Activated naive CD4-positive, alpha-beta T cell treated with Interleukin-2 at 50 U/mL for 16 hours (primary cell): ENCODE measurements around the gene PRKAG1.

ENCODE experiments used
- DNase-seq: peaks from one replicate; pipeline ENCODE4 v3.0.0-alpha.2; 2020

PRKAG1 gene

DNA sequence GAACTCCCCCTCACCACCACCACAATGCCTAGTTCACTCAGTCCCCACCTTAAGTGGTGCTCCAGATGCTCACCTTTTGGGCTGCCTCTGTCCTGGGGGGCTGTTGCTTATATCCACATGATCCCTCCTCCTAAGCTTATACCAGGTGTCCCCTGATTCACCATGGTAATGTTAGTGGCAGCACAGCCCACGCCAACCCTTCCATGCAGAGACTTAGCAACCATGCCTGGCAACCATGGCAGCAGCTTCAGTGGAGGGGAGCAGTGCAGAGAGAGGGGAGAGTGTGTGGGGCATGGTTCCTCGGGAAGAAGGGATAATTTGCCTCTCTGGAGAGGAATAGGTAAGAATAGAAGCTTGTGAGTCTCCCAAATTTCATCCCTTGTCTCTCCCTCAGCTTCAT is 18.2 kb downstream of the PRKAG1 start:
- DNase-seq = no peak

DNA sequence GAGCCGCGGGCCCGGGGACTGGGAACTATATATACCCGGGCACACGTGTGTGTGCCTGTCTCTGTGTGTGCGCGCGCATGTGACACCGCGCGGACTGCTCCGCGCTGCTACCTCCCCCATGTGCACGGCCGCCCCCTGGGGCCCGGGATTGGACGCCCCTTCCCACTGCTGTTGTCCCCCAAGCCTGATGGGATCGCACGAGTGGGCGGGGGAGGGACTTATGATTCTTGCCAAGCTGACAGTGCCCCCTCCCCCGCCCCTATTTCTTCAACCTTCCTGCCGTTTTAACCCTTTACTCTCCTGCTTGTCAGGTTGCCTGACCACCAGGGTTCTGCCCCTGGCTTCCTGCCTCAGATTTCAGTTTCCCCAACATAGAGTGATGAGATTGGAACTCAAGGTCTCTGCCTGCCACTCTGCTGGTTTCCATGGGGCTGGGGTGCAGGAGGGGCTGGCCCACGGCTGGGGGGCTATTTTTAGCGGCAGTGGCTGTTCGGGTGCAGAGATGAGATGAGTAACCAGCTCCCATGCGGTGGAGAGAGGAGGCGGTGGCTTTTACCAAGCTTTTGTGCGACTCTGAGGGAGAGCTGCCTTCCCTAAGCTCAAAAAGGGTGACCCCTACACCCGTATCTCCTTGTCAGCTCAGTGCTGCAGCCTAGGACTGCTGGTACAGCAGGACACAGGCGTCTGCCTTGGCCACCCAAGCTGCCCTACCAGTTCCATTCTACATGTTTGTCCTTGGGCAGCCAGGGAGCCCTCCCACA is 19.0 kb downstream of the PRKAG1 start, which contains the start of gene DDN:
Gene DDN, minus strand, starts transcription at position 5 of the 761 bp plus-strand sequence. CDS start 88 bp downstream, outside the sequence.
- DNase-seq = peak; percentile 54

DNA sequence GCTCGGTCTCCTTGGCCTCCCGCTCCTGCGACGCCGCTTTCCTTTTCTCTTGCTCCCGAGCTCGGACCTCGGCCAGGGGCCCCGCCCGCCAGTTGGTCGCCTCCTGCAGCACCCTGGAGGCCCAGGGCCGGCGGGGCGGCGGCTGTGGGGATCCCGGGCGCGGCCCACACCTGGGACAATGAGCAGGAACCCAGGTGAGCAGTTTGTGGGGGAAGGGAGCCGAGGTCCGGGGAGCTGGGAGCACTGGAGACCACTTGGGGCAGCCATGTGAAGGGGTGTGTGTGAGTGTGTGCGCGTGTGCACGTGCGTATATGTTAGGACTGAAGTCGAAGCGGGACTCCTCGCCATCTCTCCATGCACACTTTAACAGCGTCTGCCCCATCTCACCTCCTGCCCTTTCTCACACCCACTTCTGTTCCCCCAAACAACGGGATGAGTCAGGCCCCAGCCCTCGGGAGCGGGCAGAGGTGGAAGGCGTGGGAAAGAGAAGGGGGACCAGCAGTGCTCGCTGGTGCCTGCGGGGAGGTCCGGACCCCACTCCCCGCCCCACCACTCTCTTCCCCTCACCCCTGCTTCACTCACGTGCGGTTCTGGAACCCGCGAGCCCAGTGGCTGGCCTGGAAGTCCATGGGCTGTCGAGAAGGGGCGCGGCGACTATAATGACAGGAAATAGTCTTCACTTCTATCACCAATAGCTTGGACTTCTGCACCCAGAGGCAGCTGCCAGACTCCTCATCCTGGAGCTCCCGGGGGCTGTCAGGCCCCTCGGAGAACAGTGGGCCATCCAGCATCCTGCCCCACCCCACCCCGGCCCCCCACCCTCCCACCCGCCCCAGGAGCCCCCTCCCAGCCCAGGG is 19.9 kb downstream of the PRKAG1 start:
- DNase-seq = peak; percentile 30

- peak; percentile 40 for DNase-seq
Observed at GRCh38 chr12:48997719-48998496, 20.7 kb downstream of the PRKAG1 start.

DNA sequence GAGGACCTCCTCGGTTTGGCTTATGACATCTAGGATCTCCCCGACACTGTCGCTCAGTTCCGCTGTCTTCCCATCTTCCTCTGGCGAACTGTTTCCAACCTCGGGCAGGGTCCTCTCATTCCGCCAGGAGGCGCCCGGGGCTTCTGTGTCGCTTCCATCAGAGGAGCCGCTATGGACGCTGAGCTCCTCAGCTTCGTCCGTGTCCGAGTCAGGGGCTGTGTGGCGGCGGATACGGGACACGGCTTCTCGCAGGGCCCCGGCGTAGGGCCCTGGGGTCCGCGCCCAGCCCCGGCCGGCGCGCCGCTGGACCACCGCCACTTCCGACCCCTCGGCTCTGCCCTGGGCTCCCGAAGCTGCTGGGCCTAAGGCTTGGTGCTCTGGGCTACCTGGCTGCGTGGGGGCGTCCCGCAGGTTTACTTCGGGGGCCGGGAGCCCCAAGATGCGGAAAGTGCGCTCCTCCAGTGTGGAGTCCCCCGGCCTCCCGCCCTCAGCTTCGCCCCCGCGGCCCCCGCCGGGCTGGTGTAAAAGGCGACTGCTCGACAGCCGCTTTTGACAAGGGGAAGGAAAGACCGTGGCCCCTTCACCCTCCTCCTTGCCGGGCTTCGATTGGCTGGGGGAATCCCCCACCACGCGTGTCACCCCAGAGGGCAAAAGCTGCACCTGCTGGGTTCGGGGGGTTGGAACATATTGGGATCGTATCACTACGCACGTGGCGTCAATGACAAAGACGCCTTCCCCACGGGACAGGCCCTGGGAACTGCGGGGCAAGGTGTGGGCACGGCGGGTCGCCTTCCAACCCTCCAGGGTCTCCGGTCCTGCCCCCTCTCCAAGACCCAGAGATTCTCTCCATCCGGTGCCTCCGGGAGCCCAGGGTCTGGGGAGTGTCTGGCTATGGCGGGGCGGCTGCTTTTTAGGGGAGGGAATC is 21.5 kb downstream of the PRKAG1 start:
- peak; percentile 73 for DNase-seq

DNA sequence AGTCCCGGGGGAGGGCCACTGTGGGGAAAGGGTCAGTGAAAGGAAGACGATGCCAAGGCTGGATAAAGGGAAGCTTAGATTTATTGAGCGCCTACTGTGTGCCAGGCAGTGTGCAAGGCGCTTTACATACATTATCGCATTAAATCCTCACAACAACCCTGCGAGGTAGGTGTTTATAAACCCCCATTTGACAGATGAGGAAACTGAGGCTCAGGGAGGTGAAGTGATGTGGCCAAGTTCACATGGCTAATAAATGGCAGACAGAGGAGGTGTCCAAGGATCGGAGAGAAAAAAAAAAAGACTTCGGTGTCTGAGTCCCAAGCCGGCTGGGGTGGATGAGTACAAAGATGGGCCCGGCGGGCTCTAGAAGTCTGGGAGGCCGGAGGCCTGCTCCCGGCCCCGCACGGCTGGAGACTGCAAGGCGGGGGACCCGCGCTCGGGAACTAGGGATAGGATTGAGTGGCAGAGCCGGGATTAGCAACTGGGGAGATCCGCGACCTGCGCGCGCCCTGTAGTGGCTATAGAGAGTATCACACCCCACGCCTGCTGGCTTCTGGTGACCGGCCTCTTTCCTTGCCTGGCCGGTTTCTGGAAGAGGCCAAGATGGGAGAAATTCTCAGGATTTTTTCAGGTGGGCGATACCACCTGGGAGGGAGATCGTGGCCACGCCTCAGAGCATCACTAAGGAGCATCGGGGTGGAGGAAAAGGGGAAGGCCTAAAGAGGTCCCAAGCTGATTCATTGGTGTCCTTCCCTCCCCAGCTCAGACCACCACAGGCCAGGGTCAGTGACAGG is 23.3 kb downstream of the PRKAG1 start:
- DNase-seq = peak; percentile 55

DNA sequence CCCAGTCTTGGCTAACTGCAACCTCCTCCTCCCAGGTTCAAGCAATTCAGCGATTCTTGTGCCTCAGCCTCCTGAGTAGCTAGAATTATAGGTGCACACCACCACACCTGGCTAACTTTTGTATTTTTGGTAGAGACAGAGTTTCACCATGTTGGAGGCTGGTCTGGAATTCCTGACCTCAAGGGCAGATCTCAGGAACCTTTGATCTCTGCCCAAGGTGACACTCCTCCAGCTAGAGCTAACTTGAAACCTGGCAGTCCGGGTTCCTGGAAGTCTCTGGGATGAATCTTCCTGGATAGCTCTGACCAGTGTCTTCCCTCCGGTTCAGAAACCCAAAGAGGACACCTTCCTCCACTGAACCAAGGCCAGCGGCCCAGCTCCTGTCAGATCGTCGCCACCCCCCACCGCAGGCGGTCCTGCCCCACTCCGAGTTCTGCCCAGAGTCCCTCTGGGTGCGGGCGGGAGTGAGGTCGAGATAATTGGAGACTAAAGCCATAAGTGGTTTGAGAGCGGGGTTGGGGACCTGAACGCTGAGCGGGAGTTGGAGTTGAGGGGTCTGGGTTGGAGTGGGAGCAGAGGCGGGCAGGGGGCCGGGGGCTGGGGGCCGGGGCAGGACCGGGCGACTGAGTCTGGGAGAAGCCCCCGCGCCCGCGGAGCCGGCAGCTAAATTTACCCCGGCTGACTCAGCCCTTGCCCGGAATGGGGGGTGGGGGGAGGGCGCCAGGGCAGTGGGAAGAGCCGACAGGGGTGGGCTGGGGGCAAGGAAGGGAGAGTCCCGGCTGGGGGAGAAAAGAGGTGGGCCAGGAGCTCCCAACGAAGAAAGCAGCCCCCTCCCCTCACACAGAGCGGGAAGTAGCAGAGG is 24.1 kb downstream of the PRKAG1 start:
- no peak for DNase-seq

DNA sequence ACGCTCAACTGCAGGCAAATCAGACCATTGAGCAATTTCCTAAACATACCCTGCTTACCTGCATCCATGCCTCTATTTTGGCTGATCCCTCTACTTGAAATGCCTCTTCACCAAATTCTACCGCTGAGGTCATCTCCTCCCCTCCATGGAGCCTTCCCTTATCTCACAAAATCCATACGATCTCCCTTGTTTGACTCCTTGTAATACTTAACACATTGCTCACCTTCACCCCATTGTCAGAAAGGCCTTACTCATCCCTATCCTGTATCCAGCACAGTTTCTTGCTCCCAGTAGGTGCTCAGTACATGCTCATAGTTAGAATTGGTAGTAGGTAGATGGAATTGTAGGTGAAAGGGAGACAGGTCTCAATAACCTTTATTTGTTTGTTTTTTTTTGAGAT is 24.8 kb downstream of the PRKAG1 start:
- DNase-seq = no peak

GRCh38 chr12:48991247-48992050 is 27.1 kb downstream of the PRKAG1 start:
- DNase-seq = no peak

DNA sequence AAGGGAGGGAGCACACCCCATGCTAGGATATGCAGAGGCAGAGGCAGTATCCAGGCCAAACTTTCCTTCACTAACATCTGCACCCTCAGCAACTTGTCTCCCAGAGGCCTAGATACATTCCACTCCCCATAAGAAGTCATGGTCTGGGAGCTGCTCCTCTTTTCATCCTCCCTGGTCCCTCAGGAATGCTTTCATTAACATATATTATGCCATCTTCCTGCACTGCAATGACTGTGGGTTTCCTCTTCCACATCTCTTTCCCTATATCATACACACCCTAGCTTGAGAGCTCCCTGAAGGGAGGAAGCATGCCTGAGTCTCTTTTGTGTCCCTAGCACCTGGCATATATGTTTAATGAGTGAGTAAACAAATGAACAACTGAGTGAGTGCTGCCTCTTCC is 28.0 kb downstream of the PRKAG1 start:
- DNase-seq = no peak

DNA sequence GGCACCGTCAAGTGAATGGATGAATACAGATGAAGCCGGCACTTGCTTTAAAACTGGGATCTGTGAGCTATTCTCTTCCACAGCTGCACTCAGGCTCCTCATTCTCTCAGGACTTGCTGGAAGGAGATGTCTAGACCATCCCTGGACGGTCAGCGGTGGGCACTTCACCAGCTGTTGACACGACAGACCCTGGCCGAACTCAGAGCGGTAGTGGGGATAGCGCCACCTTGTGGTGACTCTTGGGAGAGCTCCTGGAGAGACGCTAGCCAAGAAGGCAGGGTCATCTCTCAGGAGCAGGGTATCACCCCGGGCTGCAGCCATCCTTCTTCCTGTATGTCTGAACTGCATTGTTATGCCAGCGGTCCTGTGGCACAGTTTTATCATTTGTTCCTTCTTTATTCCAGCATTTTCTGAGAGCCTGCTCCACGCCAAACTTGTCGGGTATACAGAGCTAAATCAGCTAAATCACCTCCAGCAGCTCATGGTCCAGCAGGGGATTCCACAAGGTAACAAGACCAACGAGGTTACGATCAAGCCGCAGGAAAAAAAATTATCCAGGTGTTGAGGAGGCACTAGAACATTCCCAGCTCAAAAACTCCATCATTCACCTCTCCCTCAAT is 30.4 kb downstream of the PRKAG1 start:
- DNase-seq = peak; percentile 78

GRCh38 chr12:48986720-48987291 is 31.8 kb downstream of the PRKAG1 start:
- no peak for DNase-seq

DNA sequence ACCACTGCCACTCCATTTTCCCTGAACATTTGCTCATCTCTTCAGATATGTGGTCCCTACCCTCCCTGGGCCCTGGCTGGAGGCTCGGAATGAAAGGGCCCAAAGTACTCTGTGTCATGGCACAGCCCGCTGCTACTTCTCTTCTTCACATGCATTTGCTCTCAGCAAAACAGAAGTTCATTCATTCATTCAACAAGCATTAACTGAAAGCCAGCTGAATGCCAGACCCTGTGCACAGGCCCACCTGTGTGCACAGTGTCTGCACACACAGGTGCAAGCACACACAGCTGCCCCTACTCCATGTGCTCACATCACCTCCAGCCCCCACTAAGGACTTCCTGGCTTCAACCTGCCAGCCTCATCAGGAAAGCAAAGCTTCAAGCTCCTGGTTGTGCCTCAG is 32.7 kb downstream of the PRKAG1 start:
- DNase-seq = no peak

DNA sequence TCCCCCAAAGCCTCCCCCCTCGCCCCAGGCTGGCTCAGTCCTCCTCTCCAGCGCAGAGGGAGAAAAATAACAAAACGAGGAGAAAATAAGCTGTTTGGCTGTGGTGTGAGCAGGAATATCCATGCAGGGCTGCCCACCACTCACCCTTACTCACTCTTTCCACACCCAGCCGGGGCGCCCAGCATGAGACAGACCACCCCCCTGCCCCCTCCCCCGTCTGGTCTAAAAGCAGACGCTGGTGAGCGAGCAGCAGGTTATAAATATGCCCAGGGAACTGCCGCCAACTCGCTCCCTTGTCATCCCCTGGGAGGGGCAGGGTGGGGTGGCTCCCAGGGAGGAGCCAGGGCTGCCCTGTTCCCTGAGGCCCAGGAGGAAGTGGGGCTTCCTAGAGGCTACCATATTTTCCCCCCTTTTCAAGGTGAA is 33.1 kb downstream of the PRKAG1 start:
- DNase-seq = no peak

DNA sequence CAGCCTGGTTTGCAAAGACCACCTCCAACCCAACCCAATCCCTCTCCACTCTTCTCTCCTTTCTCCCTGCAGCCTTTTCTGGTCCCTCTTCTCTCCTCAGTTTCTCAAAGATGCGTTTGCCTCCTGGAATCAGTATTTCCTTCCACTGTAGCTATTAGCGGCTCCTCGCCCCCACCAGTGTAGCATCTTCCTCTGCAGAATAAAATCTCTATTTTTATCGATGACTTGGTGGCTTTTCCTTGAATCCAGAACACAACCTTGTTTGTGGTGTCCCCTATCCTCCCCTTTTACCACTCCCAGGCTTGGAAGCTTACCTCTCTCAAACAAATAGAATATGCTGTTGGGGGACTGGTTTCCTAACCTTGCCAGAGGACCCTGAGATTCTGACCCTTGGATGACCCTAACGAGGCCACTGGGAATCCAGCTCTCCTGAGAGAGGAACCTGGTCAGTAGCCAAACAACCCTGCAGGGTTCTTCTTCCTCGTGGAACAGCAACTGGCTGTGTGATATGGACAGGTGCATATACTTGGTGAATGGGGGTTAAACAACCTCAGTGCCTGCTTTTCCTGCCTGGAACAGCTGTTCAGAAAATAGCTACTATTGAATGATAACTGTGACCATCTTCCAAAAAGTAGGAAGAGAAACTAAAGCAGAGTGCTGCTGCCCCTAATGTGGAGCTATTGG is 36.0 kb downstream of the PRKAG1 start:
- DNase-seq = no peak

DNA sequence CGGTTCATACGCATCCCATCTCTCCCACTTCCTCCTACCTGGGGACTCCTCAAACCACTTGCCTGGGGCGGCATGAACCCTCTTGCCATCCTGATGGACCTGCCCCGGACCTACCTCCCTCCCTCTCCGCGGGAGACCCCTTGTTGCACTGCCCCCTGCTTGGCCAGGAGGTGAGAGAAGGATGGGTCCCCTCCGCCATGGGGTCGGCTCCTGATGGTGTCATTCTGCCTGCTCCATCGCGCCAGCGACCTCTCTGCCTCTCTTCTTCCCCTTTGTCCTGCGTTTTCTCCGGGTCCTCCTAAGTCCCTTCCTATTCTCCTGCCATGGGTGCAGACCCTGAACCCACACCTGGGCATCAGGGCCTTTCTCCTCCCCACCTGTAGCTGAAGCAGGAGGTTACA is 36.8 kb downstream of the PRKAG1 start:
- DNase-seq = no peak

- DNase-seq = peak; percentile 55
Observed at GRCh38 chr12:48980953-48981756, 37.4 kb downstream of the PRKAG1 start.
